Testis (tissue), 3 donors: ENCODE data around the gene SSH3. TPM values are rescaled to one million over a fixed set of nuclear protein-coding genes. Genes with fewer than 3 reads are reported as not detected.

ENCODE experiments used
- DNase-seq: peaks from one replicate; pipeline ENCODE4 v3.0.0-alpha.2; 2019
- H3K27ac ChIP-seq, 2 donors: fragments of 200-600 bp; sonication (generic); one replicate each; pipeline ENCODE4 v1.5.1; 2019
- H3K27me3 ChIP-seq: fragments of 200-600 bp; sonication (generic); one replicate; pipeline ENCODE4 v1.5.1; 2019
- H3K36me3 ChIP-seq: fragments of 200-600 bp; sonication (generic); one replicate; pipeline ENCODE4 v1.5.1; 2017; ENCODE audit warnings: low read depth; ENCODE audit errors: missing control alignments
- H3K4me1 ChIP-seq: fragments of 200-600 bp; sonication (generic); one replicate; pipeline ENCODE4 v1.5.1; 2019
- H3K4me3 ChIP-seq, 2 donors: fragments of 200-600 bp; sonication (generic); one replicate each; pipeline ENCODE4 v1.5.1; 2017 to 2019
- H3K9me3 ChIP-seq: fragments of 200-600 bp; sonication (generic); one replicate; pipeline ENCODE4 v1.5.1; 2017
- CTCF ChIP-seq, 3 experiments: fragments of 450-650 bp in 2 of 3; fragments of 200-600 bp in 1 of 3; sonication (generic) in 1 of 3; IDR thresholded peaks; one replicate each; pipeline ENCODE4 v1.5.1; 2016 to 2019; ENCODE audit warnings: antibody characterized with exemption in 3 of 3, mild to moderate bottlenecking in 2 of 3, moderate library complexity in 1 of 3
- POLR2A ChIP-seq: fragments of 450-650 bp; IDR thresholded peaks from one replicate; pipeline ENCODE4 v1.6.1; 2017; ENCODE audit warnings: antibody characterized with exemption, mild to moderate bottlenecking, moderate library complexity
- WGBS, 2 donors: methylation state at CpG; one replicate each; pipeline ENCODE4 v1.1.5; 2018; 5-methylcytosine and 5-hydroxymethylcytosine counted together
- intact Hi-C: fragments of 100-400 bp; cut with DNase I; formaldehyde crosslinking; loops from one replicate; pipeline ENCODE4 v1.15.1; 2023; ENCODE audit warnings: low total_unique reads
- polyA plus RNA-seq: library from polyadenylated mRNA; stranded (reverse); fragments of 350-450 nt; fragmentation: Illumina TruSeq; extraction: RNeasy Lipid Tissue Mini Kit (QIAGEN cat#74804); gene quantifications from one replicate; pipeline ENCODE4 v1.2.3, GENCODE V29; 2014; ENCODE audit warnings: low read depth, low replicate concordance; ENCODE audit not compliant: insufficient read depth
- total RNA-seq, 2 donors: library from RNA; depleted of rRNA; stranded (reverse); fragments of >200 nt; gene quantifications; one replicate each; pipeline ENCODE4 v1.2.3, GENCODE V29; 2016

SSH3 gene
- total and polyA plus RNA-seq, 3 donors from 2014 or later: 6.9 to 9.8 (median 8.6) TPM

- Histone ChIP-seq H3K9me3 (no peaks in the 10 kb centered on the region), H3K4me1 (no peaks in the 10 kb centered on the region), H3K27me3 (no peaks in the 10 kb centered on the region), H3K27ac (no peak overlapping the region), H3K36me3 (no peaks in the 10 kb centered on the region), H3K4me3 (no peak overlapping the region)
- WGBS, 2 donors: 78 to 81% methylated on average over 2 of the region's 2 CpGs
- DNase-seq: no peak
- TF ChIP-seq CTCF (IDR thresholded peaks at IDR 0.05) (no peak), POLR2A (no peak)
- intact Hi-C loops: no loop called here
Observed at GRCh38 chr11:67320691-67321090, 17.4 kb downstream of the SSH3 start.

- no peak overlapping the region for H3K4me3 ChIP-seq
- no peak for DNase-seq
- intact Hi-C loops: no loop called here
Observed at GRCh38 chr11:67321313-67321871, 18.1 kb downstream of the SSH3 start.

GRCh38 chr11:67322049-67322448 is 18.7 kb downstream of the SSH3 start:
- no peaks in the 10 kb centered on the region for H3K9me3 ChIP-seq

More at GRCh38 chr11:67321313-67321871, 18.1 kb downstream of the SSH3 start:
- Histone ChIP-seq H3K9me3 (no peaks in the 10 kb centered on the region), H3K27me3 (no peaks in the 10 kb centered on the region), H3K27ac (no peak overlapping the region), H3K36me3 (no peaks in the 10 kb centered on the region), H3K4me1 (no peaks in the 10 kb centered on the region)
- WGBS, 2 donors: 86 to 96% methylated on average over 6 of the region's 6 CpGs
- TF ChIP-seq POLR2A: no peak
- TF ChIP-seq CTCF (IDR thresholded peaks at IDR 0.05): no peak

GRCh38 chr11:67323526-67323925 is 20.2 kb downstream of the SSH3 start:
- Histone ChIP-seq H3K27ac (no peak overlapping the region), H3K9me3 (no peaks in the 10 kb centered on the region), H3K27me3 (no peaks in the 10 kb centered on the region), H3K4me3 (no peak overlapping the region), H3K36me3 (no peaks in the 10 kb centered on the region), H3K4me1 (no peaks in the 10 kb centered on the region)
- DNase-seq: no peak
- intact Hi-C loops: no loop called here
- no peak for TF ChIP-seq POLR2A
- TF ChIP-seq CTCF (IDR thresholded peaks at IDR 0.05): no peak
- WGBS, 2 donors: 76 to 88% methylated on average over 7 of the region's 7 CpGs

More at GRCh38 chr11:67322049-67322448, 18.7 kb downstream of the SSH3 start:
- H3K27ac ChIP-seq: no peak overlapping the region
- no peaks in the 10 kb centered on the region for H3K36me3 ChIP-seq
- TF ChIP-seq POLR2A (no peak), CTCF (IDR thresholded peaks at IDR 0.05) (no peak)
- no peaks in the 10 kb centered on the region for H3K27me3 ChIP-seq
- intact Hi-C loops: no loop called here
- H3K4me1 ChIP-seq: no peaks in the 10 kb centered on the region
- DNase-seq: no peak
- H3K4me3 ChIP-seq: no peak overlapping the region
- 93 to 98% methylated on average over 3 of the region's 3 CpGs for WGBS, 2 donors

GRCh38 chr11:67332081-67332691 is 28.9 kb downstream of the SSH3 start:
- 85 to 86% methylated on average over 6 of the region's 6 CpGs for WGBS, 2 donors
- Histone ChIP-seq H3K9me3 (no peaks in the 10 kb centered on the region), H3K4me1 (no peaks in the 10 kb centered on the region), H3K36me3 (no peaks in the 10 kb centered on the region), H3K4me3 (no peak overlapping the region), H3K27me3 (no peaks in the 10 kb centered on the region), H3K27ac (no peak overlapping the region)
- TF ChIP-seq CTCF (IDR thresholded peaks at IDR 0.05): no peak
- TF ChIP-seq POLR2A: no peak
- intact Hi-C loops: no loop called here
- no peak for DNase-seq
